Midbrain (tissue), 1 donor: ENCODE measurements around the gene MEPCE.
"Not testable (repeated sequence)": the region's sequence is repeated elsewhere in the genome, so short reads cannot be mapped to it uniquely, and the experiment has no call there.

Source experiments
- DNase-seq: peaks from one replicate; lab custom pipeline; 2025; lab: John Stamatoyannopoulos, UW

The MEPCE gene, protein sequence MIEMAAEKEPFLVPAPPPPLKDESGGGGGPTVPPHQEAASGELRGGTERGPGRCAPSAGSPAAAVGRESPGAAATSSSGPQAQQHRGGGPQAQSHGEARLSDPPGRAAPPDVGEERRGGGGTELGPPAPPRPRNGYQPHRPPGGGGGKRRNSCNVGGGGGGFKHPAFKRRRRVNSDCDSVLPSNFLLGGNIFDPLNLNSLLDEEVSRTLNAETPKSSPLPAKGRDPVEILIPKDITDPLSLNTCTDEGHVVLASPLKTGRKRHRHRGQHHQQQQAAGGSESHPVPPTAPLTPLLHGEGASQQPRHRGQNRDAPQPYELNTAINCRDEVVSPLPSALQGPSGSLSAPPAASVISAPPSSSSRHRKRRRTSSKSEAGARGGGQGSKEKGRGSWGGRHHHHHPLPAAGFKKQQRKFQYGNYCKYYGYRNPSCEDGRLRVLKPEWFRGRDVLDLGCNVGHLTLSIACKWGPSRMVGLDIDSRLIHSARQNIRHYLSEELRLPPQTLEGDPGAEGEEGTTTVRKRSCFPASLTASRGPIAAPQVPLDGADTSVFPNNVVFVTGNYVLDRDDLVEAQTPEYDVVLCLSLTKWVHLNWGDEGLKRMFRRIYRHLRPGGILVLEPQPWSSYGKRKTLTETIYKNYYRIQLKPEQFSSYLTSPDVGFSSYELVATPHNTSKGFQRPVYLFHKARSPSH

DNA sequence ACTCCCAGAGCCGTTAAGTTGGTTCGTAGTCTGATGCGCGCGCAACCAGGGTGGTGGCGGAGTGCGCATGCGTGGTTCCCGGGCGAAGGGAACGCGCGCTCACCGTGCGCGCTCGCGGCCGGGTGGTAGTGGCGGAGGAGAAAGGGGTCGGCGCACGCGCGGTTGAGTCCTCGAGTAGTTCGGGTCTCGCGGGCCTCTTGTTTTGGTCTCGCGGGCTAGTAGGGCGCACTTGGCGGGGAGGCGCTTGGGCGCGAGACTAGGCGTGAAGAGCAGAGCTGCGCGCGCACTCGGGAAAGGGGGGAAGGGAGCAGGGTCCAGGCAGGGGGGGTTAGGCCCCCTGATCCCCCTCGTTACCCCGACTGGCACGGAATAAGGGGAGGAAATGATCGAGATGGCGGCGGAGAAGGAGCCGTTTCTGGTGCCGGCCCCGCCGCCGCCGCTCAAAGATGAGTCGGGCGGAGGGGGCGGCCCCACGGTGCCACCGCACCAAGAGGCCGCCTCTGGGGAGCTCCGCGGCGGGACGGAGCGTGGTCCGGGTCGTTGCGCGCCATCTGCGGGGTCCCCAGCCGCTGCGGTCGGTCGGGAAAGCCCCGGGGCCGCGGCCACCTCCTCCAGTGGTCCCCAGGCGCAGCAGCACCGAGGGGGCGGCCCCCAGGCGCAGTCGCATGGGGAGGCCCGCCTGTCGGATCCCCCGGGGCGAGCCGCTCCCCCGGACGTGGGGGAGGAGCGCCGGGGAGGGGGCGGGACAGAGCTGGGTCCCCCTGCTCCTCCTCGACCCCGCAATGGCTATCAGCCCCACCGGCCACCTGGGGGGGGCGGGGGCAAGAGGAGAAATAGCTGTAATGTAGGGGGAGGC lies at the start of gene MEPCE:
MEPCE (plus strand) TSS at position 195 of the 856 bp plus-strand sequence; CDS start at position 383, 188 bp downstream.
- DNase-seq, result peak; percentile 93

DNA sequence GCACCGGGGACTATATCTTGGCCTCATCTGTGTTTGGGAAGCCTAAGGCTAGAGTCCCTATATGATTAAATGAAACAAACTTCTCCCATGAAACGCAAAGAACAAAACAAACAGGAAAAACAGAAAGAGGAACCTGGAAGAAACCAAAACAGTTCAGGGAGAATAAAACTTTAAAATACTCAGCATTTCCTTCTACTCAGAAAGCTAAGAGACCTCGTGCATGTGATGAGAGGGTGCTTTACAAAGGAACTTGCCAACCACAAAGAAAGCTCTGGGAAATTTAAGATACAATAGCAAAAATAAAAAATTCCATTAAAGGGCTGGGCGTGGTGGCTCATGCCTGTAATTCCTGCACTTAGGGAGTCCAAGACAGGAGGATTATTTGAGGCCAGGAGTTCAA lies 49.4 kb upstream of the MEPCE start:
- no peak for DNase-seq

DNA sequence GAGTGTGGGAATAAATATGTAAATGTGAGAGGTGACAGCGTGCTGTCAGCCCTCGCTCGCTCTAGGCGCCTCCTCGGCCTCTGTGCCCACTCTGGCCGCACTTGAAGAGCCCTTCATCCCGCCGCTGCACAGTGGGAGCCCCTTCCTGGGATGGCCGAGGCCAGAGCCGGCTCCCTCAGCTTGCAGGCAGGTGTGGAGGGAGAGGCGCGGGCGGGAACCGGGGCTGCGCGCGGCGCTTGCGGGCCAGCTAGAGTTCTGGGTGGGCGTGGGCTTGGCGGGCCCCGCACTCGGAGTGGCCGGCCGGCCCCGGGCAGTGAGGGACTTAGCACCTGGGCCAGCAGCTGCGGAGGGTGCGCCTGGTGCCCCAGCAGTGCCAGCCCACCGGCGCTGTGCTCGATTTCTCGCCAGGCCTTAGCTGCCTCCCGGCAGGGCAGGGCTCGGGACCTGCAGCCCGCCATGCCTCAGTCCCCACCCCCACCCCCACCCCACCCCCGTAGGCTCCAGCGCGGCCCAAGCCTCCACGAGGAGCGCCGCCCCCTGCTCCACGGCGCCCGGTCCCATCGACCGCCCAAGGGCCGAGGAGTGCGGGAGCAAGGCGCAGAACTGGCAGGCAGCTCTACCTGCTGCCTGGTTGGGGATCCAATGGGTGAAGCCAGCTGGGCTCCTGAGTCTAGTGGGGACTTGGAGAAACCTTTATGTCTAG lies 47.9 kb upstream of the MEPCE start:
- DNase-seq, result not testable (repeated sequence)

DNA sequence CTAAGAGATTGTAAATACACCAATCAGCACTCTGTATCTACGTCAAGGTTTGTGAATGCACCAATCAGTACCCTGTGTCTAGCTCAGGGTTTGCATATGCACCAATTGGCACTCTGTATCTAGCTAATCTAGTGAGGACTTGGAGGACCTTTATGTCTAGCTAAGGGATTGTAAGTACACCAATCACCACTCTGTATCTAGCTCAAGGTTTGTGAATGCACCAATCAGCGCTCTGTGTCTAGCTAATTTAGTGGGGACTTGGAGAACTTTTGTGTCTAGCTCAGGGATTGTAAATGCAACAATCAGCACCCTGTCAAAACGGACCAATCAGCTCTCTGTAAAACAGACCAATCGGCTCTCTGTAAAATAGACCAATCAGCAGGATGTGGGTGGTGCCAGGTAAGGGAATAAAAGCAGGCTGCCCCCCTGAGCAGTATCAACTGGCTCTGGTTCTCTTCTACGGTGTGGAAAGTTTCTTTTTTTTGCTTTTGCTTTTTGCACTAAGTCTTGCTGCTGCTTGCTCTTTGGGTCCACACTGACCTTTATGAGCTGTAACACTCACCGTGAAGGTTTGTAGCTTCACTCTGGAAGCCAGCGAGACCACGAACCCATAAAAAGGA lies 47.3 kb upstream of the MEPCE start:
- peak; percentile 6 for DNase-seq

DNA sequence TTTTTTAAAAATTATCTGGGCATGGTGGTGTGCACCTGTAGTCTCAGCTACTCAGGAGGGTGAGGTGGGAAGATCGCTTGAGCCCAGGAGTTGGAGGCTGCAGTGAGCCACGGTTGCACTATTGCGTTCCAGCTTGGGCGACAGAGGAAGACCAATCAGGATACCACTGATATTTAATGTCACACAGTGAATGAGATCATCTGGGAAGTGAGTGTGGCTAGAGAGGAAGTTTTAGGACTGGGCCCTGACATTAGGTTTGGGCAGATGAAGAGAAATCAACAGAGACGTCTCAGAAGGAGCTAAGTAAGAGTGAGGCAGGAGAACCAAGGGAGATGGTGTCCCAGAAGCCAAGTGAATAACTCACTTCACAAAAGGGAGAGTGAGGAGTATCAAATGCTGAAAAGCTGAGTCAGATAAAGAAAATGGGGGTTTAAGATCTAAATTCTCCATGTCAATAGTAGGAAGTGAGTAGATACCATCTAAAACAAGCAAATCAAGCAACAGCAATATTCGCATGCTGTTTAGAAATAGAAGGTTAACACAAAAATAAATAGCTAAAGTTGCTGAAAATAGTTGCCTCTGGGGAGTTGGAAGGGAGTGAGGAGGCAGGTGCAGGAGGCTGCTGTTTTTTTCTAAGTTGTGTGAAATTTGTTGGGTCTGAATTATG lies 44.9 kb upstream of the MEPCE start:
- no peak for DNase-seq

DNA sequence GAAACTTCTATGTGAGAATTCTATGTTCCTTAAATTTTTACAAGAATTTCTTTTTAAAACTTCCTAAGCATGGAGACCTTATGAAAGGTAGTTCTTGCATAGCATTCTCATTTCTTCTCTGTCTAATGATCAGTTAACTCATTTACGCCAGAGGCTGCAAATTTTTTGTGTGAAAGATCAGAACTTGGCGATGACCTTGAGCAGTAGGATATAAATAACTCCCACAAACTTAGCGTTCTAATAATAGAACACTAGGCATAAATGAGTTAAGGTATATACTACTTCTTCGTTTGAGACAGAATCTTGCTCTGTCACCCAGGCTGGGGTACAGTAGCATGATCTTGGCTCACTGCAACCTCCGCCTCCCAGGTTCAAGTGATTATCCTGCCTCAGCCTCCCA lies 42.7 kb upstream of the MEPCE start:
- no peak for DNase-seq

DNA sequence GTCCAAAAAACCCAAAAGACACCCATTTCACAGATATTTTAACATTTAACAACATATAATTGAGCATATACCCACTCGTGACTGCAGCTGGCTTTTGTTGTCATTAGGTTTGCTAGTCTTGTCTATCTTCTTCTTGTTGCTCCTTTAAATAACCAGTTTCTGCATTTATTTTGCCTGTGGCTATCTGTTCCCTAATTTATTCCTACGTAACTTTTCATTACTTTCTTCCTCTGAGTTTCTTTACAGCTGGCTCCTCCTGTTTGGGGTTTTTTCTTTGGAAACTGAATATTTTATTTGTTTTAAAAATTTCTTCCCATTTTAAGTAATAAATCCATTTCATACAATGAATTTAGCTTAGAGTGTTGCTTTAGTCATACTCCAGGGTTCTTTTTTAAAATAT lies 41.9 kb upstream of the MEPCE start:
- no peak for DNase-seq

DNA sequence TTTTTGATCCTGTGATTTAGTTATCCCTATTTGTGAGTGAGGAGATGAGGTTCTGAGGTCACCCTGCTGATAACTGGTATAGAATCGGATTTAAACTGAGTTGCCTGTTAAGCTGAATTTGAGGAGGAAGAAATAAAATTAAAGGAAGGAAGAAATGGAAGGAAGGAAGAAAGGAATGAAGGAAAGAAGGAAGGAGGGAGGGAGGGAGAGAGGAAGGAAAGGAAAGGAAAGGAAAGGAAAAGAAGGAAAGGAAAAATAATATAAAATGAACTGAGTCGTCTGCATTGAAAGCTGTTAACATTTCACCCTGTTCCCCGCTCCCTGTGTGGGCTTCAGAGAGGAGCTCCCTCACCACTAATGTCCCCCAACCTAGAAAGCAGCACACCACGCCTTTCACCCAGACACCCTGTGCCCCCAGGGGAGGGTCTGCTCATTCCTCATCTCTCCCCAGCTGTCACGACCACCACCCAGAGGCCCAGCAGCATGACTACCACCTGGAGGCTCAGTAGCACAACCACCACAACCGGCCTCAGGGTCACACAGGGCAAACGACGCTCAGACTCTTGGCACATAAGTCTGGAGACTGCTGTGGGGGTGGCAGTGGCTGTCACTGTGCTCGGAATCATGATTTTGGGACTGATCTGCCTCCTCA lies 40.1 kb upstream of the MEPCE start:
- DNase-seq, result no peak

DNA sequence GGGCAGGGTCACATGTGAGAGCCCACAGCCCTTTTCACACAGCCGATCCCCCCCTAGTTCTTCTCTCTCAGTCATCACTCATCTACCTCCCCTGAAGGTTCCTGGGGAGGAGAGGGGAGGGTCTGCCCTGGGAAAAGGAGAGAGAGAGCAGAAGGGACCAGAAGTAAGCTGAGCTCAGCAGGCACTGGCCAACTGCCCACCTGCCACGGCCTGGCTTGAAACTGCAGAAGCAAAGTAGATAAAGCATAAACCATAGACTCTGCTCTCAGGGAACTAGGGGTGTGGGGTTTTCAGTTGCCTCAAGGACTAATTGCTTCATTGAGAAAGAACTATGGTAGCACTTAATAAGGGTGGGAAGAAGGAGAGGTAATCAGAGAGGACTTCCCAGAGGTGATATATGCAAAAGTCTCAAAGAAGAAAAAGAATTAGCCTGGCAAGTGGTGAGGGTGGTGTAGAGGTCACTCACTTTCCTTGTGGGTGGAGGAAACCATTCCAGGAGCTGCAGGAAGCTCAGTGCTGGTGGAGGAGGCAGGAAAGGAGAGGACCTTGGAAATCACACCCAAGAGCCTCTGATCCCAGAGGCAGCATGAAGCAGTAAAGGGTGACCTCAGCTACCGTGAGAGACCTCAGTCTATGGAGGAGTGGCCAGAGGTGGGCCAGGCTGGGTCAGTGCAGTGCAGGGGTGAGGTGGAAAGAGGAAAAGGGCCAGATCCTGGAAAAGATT lies 39.2 kb upstream of the MEPCE start:
- DNase-seq, result no peak

DNA sequence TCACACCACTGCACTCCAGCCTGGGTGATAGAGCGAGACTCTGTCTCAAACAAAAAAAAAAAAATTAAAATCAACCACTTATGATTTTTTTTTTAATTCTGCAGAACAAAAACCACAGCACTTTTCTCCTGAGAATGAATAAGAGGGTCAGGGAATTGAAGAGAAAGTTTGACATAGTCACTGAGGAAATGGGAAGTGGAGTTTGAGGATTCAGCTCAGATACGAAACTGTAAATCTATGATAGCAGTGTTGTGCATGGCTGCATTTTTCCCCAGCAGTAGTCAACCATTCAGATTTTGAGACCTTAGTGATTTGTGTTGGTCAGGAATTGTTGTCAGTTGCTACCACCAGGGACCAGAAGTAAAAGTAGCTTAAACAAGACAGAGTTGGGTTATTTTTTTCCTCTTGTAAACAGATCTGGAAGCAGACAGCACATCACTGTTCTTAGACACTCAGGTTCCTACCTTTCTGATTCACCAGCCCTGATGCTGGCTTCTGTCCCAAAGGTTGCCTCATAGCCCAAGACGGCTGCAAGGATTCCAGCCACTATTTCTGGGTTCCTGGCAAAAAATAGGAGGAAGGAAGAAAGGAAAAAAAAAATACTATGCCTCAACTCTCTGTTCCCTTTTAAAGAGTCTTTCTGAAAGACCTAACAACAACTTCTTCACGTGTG lies 36.3 kb upstream of the MEPCE start:
- DNase-seq, result no peak

DNA sequence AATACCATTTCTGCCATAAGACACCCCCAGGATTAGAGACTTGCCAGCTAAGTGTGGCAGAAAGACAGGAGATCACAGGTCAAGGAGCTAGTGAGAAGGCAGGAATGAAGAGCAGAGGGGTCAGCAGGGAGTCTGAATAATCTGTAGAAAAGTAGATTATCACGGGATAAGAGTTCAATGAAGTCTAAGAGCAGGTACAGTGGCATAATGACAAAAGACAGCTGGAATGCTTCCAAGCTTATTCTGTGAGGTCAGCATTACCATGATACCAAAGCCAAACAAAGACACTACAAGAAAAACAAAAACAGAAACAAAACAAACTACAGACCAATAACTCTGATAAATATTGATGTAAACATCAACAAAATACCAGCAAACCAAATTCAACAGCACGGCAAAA lies 35.6 kb upstream of the MEPCE start:
- no peak for DNase-seq

DNA sequence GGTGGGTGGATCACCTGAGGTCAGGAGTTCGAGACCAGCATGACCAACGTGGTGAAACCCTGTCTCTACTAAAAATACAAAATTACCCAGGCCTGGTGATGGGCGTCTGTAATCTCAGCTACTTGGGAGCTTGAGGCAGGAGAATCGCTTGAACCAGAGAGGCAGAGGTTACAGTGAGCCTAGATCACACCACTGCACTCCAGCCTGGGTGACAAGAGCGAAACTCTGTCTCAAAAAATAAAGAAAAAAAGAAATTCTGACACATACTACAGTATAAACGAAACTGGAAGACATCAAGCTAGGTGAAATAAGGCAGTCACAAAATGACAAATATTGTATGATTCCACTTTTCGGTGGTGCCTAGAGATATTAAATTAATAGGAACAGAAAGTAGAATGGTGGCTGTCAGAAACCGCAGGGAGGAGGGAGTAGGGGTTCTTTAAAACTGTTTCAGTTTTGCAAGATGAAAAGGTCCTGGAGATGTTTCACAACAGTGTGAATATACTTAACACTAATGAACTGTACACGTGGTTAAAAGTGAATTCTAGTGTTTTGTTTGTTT lies 33.1 kb upstream of the MEPCE start:
- DNase-seq, result peak; percentile 4

DNA sequence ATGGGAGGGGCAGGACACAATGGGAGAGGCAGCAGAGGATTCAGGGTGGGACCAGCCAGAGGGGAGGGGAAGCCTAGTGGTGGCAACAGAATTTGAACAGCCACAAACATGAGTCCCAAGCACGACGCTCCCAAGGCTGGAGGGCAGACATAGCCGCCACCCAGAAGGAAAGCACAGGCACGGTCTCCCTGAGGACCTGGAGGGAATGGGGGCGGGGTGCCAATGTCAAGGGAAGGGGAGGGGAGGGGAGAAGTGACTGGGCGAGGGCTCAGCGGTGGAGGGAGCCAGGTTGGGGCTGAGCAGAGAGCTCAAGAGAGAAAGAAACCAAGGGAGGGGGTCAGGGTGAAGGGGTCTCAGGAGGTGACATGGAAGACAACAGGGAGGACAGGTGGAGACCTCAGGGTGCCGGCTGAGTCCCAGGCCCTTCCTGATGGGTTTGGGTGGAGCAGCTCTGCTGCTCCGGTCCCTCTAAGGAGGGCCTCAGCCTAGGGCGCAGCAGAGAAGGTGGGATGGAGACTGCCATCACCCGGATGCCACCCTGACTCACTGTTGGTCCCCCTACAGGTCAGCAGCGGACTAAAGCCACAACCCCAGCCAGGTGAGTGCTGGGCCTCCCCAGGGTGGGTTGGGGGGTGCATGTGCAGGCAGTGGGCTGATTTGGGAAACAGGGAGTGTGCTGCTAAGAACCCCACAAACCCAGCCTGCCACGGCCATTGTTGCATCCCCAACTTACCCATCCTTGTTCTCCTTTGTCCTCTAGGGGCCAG lies 32.1 kb upstream of the MEPCE start:
- DNase-seq, result no peak

DNA sequence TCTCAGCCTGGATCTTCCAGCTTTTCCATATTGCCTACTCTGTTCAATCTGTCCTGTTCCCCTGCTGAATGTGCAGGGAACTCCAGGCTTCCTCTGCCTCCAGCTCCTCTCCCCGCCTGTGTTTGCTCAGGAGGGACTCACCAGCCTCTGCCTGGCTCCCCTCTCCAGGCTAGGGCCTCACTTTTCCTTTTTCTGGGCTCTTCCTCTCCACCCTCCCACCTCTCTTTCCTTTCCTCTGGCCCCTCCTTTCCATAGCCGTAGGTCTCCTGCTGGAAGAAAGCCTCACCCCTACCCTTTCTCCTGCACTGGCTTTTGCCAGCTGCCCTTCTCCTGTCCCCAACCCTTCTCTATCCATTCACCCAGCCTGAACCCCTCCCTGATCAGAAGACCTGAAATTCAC lies 31.4 kb upstream of the MEPCE start:
- no peak for DNase-seq

DNA sequence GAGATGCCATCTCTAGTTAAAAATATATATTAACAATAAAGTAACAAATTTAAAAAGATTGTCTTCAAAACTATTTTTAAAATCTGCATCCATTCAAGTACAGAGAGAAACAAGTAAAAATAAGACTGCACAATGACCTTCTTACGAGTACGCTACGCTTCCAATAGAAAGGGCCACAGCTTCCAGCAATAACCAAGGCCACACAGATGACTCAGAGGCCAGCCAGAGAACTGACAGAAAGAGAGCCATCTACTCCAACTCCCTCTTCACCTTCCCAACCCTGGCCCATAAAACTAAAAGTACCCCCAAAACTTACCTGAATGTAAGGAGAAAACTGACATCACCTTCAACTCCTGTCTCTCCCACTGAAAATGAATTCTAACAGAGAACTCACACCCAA lies 29.6 kb upstream of the MEPCE start:
- no peak for DNase-seq

DNA sequence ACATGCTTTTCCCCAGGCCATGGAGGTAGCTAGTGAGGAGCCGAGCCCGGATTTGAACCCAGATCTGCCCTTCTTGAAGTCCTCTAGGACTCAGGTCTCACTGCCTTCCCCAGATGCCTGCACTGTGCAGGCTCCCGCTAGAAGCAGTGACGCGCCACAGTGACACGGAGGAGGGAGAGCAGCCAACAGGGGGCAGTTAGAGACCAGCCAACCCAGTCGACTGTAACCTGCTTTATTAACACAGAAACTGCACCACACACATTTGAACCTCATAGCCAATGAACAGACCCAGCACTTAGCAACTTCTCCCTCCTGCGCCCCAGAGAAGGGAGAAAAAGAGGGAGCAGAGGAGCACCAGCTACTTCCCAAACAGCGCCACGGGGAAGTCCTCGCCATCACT lies 29.0 kb upstream of the MEPCE start:
- DNase-seq, result no peak

DNA sequence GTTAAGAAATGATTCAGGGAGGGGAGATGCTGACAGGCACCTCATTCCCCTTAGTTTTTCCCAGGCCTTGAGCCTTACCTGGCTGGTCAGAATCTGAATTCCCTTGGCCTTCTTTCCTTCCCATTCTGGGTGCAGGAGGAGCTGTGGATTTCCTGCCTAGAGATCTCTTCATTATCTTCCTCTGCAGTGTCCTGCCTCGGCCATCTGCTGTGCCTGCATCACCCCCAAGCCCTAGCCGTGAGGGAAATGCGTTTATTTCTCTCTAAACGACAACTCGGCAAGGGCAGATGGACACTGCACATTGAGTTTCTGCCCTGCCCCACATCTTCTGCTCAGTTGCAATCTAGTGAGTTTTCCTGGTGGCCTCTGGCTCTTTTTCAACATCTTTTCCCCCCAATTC lies 27.8 kb upstream of the MEPCE start:
- DNase-seq, result no peak

DNA sequence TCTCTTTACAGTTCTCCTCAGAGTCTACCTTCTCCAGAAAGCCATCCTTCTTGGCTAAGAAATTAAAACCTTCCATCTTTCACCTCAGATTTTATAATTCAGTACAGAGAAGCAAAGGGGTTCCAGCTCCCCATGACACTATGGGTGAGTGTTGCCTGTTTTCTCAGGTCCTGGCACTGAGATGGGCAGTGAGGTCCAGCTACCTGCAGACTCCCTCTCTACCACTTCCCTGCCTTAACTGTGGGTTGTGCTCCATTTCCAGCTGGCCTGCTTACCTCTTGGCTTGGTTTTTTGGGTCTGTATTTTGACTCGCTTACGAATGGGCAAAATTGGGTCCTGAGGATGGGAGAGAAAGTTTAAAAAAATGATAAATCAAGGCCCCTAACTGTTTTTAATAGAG lies 27.4 kb upstream of the MEPCE start:
- no peak for DNase-seq
